Left renal cortex interstitium (tissue), 4 donors: Measurements from ENCODE around the gene EPC1. TPM values are rescaled to one million over a fixed set of nuclear protein-coding genes. Genes with fewer than 3 reads are reported as not detected.

Experiments used
- DNase-seq, 4 donors: peaks; one replicate each; pipeline ENCODE4 v3.0.0-alpha.2; 2013; ENCODE audit warnings: low read depth in 4 of 4, low spot score in 2 of 4, missing footprints in 1 of 4
- polyA plus RNA-seq, 4 donors: library from polyadenylated mRNA; unstranded; fragments of 120-200 nt; gene quantifications; one replicate each; pipeline ENCODE4 v1.2.1, GENCODE V29; 2013; ENCODE audit not compliant: insufficient read length in 4 of 4

Gene EPC1
- polyA plus RNA-seq, 4 donors: 52.5 to 73.5 (median 69.4) TPM

- no peak for DNase-seq
These were observed 6.3 kb downstream of the EPC1 start for GRCh38 chr10:32340596-32341180.

- no peak for DNase-seq
These were observed 8.7 kb downstream of the EPC1 start for GRCh38 chr10:32338262-32338661.

GRCh38 chr10:32337350-32337749, 9.6 kb downstream of the EPC1 start:
- DNase-seq: no peak

- DNase-seq: no peak
These were observed 13.1 kb downstream of the EPC1 start for GRCh38 chr10:32333849-32334248.

GRCh38 chr10:32332299-32332750, 14.6 kb downstream of the EPC1 start:
- no peak for DNase-seq

- no peak for DNase-seq
These were observed 15.4 kb downstream of the EPC1 start for GRCh38 chr10:32331606-32332005.

GRCh38 chr10:32330214-32330613, 16.7 kb downstream of the EPC1 start:
- DNase-seq: no peak

GRCh38 chr10:32329061-32329460, 17.9 kb downstream of the EPC1 start:
- DNase-seq: no peak

- DNase-seq: no peak
These were observed 18.5 kb downstream of the EPC1 start for GRCh38 chr10:32328499-32328898.

GRCh38 chr10:32327364-32327691, 19.6 kb downstream of the EPC1 start:
- no peak for DNase-seq

- no peak for DNase-seq
These were observed 20.1 kb downstream of the EPC1 start for GRCh38 chr10:32326680-32327363.

- DNase-seq: no peak
These were observed 20.8 kb downstream of the EPC1 start for GRCh38 chr10:32326119-32326518.

- no peak for DNase-seq
These were observed 23.9 kb downstream of the EPC1 start for GRCh38 chr10:32323051-32323450.

- no peak for DNase-seq
These were observed 25.8 kb downstream of the EPC1 start for GRCh38 chr10:32321016-32321631.

- DNase-seq: no peak
These were observed 28.5 kb downstream of the EPC1 start for GRCh38 chr10:32318476-32318896.

GRCh38 chr10:32317795-32318357, 29.1 kb downstream of the EPC1 start:
- DNase-seq: no peak

GRCh38 chr10:32315424-32315823, 31.5 kb downstream of the EPC1 start:
- no peak for DNase-seq

- no peak for DNase-seq
These were observed 32.4 kb downstream of the EPC1 start for GRCh38 chr10:32314588-32314987.

GRCh38 chr10:32308027-32308603, 38.8 kb downstream of the EPC1 start:
- DNase-seq: no peak

GRCh38 chr10:32307609-32308008, 39.3 kb downstream of the EPC1 start:
- DNase-seq: no peak

GRCh38 chr10:32299354-32299980, 47.5 kb downstream of the EPC1 start:
- no peak for DNase-seq
